HEK293 (cell line): Measurements from ENCODE around the gene CD180.

Experiments
- CTCF ChIA-PET: fragments of 350-600 bp; formaldehyde crosslinking; extraction: SDS; loops from one replicate; lab custom pipeline; 2021; ENCODE audit warnings: antibody characterized with exemption; lab: Yijun Ruan, JAX
- POLR2A ChIA-PET: fragments of 300-600 bp; formaldehyde crosslinking; extraction: SDS; loops from one replicate; lab custom pipeline; 2020; ENCODE audit warnings: antibody characterized with exemption, inconsistent platforms; lab: Yijun Ruan, JAX
- H3K27ac ChIP-seq: fragments of 200-500 bp; sonication (Bioruptor generic); 2 replicates; pipeline ENCODE4 v1.5.1; 2014; ENCODE audit warnings: low read depth, low read length, control low read depth, inconsistent platforms; ENCODE audit errors: extremely low read depth
- H3K36me3 ChIP-seq, 2 experiments: fragments of 200-500 bp in 1 of 2; sonication (Bioruptor generic) in 1 of 2; 1 replicate in 1 of 2; 2 replicates in 1 of 2; pipeline ENCODE4 v1.5.1; 2014 to 2017; ENCODE audit warnings: inconsistent platforms in 2 of 2, low read length in 2 of 2; ENCODE audit not compliant: control insufficient read depth in 2 of 2, insufficient read depth in 1 of 2
- H3K4me1 ChIP-seq: fragments of 200-500 bp; sonication (Bioruptor generic); 2 replicates; pipeline ENCODE4 v1.5.1; 2014; ENCODE audit warnings: mild to moderate bottlenecking, low read length, inconsistent platforms; ENCODE audit not compliant: control insufficient read depth, insufficient read depth
- H3K4me3 ChIP-seq: 2 replicates; pipeline ENCODE4 v1.5.1; 2011; ENCODE audit warnings: low read depth, mild to moderate bottlenecking, control low read depth, low read length, moderate library complexity
- H3K9me3 ChIP-seq: fragments of 200-500 bp; sonication (Bioruptor generic); 2 replicates; pipeline ENCODE4 v1.5.1; 2014; ENCODE audit warnings: low read depth, low read length, inconsistent platforms; ENCODE audit not compliant: control insufficient read depth, insufficient read depth
- HOXA7 ChIP-seq: sonication (generic); formaldehyde crosslinking; IDR thresholded peaks from 2 replicates; pipeline ENCODE4 v1.8.1; 2022; ENCODE audit warnings: missing genetic modification reagents, borderline replicate concordance
- PRDM1 ChIP-seq: fragments of 450-650 bp; formaldehyde crosslinking; IDR thresholded peaks from 2 replicates; pipeline ENCODE4; 2016; ENCODE audit warnings: missing biosample characterization, missing genetic modification characterization
- RBAK ChIP-seq: fragments of 450-650 bp; formaldehyde crosslinking; IDR thresholded peaks from 2 replicates; pipeline ENCODE4 v1.5.1; 2016; ENCODE audit warnings: missing biosample characterization, missing genetic modification characterization
- WT1 ChIP-seq: fragments of 450-650 bp; formaldehyde crosslinking; IDR thresholded peaks from 2 replicates; pipeline ENCODE4 v1.5.1; 2016; ENCODE audit warnings: missing biosample characterization, missing genetic modification characterization
- YY2 ChIP-seq: fragments of 450-650 bp; formaldehyde crosslinking; IDR thresholded peaks from 2 replicates; pipeline ENCODE4 v1.5.1; 2016; ENCODE audit warnings: missing biosample characterization, missing genetic modification characterization
- ZBTB1 ChIP-seq: fragments of 450-650 bp; formaldehyde crosslinking; IDR thresholded peaks from 2 replicates; pipeline ENCODE4 v1.5.1; 2016; ENCODE audit warnings: missing biosample characterization, missing genetic modification characterization
- ZEB2 ChIP-seq: fragments of 450-650 bp; formaldehyde crosslinking; IDR thresholded peaks from 2 replicates; pipeline ENCODE4 v1.5.1; 2016; ENCODE audit warnings: missing biosample characterization, missing genetic modification characterization
- ZFP41 ChIP-seq: fragments of 450-650 bp; formaldehyde crosslinking; IDR thresholded peaks from 2 replicates; pipeline ENCODE4 v1.5.1; 2016; ENCODE audit warnings: missing biosample characterization, missing genetic modification characterization, borderline replicate concordance
- ZIC2 ChIP-seq: fragments of 450-650 bp; formaldehyde crosslinking; IDR thresholded peaks from 2 replicates; pipeline ENCODE4 v1.5.1; 2016; ENCODE audit warnings: missing biosample characterization, missing genetic modification characterization
- ZNF174 ChIP-seq: fragments of 450-650 bp; formaldehyde crosslinking; IDR thresholded peaks from 2 replicates; pipeline ENCODE4 v1.5.0; 2017; ENCODE audit warnings: missing biosample characterization, mild to moderate bottlenecking, missing genetic modification characterization
- ZNF175 ChIP-seq: fragments of 450-650 bp; formaldehyde crosslinking; IDR thresholded peaks from 2 replicates; pipeline ENCODE4 v1.5.1; 2016; ENCODE audit warnings: missing biosample characterization, missing genetic modification characterization
- ZNF2 ChIP-seq: fragments of 450-650 bp; formaldehyde crosslinking; IDR thresholded peaks from 2 replicates; pipeline ENCODE4 v1.5.1; 2016; ENCODE audit warnings: missing biosample characterization, missing genetic modification characterization
- ZNF24 ChIP-seq: fragments of 450-650 bp; formaldehyde crosslinking; IDR thresholded peaks from 2 replicates; pipeline ENCODE4 v1.5.1; 2016; ENCODE audit warnings: missing biosample characterization, missing genetic modification characterization
- ZNF266 ChIP-seq: fragments of 450-650 bp; formaldehyde crosslinking; IDR thresholded peaks from 2 replicates; pipeline ENCODE4 v1.5.1; 2016; ENCODE audit warnings: missing biosample characterization, missing genetic modification characterization, low read depth
- ZNF335 ChIP-seq: fragments of 450-650 bp; formaldehyde crosslinking; conservative IDR thresholded peaks from 2 replicates; pipeline ENCODE4 v1.5.1; 2016; ENCODE audit warnings: missing biosample characterization, missing genetic modification characterization
- ZNF341 ChIP-seq: fragments of 450-650 bp; formaldehyde crosslinking; IDR thresholded peaks from 2 replicates; pipeline ENCODE4; 2016; ENCODE audit warnings: low read depth, missing biosample characterization, missing genetic modification characterization
- ZNF37A ChIP-seq: fragments of 450-650 bp; IDR thresholded peaks from 2 replicates; pipeline ENCODE4 v1.5.1; 2018; ENCODE audit warnings: missing biosample characterization, missing genetic modification characterization
- ZNF544 ChIP-seq: fragments of 450-650 bp; formaldehyde crosslinking; IDR thresholded peaks from 2 replicates; pipeline ENCODE4 v1.5.0; 2017; ENCODE audit warnings: missing biosample characterization, missing genetic modification characterization
- ZNF664 ChIP-seq: fragments of 450-650 bp; formaldehyde crosslinking; IDR thresholded peaks from 2 replicates; pipeline ENCODE4 v1.5.1; 2016; ENCODE audit warnings: missing biosample characterization, missing genetic modification characterization
- ZNF677 ChIP-seq: fragments of 450-650 bp; IDR thresholded peaks from 2 replicates; pipeline ENCODE4 v1.5.0; 2018; ENCODE audit warnings: missing biosample characterization, mild to moderate bottlenecking, missing genetic modification characterization, moderate library complexity
- ZSCAN30 ChIP-seq: fragments of 450-650 bp; IDR thresholded peaks from 2 replicates; pipeline ENCODE4 v1.5.1; 2018; ENCODE audit warnings: missing biosample characterization, mild to moderate bottlenecking, missing genetic modification characterization, moderate library complexity
- TF ChIP-seq, protein P1 (sequence below): fragments of 450-650 bp; formaldehyde crosslinking; IDR thresholded peaks from 2 replicates; pipeline ENCODE4 v1.5.1; 2017; ENCODE audit warnings: missing biosample characterization, missing genetic modification characterization
- TF ChIP-seq, protein P2 (sequence below): fragments of 450-650 bp; formaldehyde crosslinking; IDR thresholded peaks from 2 replicates; pipeline ENCODE4 v1.5.1; 2016; ENCODE audit warnings: missing biosample characterization, missing genetic modification characterization
- TF ChIP-seq, protein P3 (sequence below): fragments of 450-650 bp; formaldehyde crosslinking; IDR thresholded peaks from 2 replicates; pipeline ENCODE4 v1.5.1; 2016; ENCODE audit warnings: missing biosample characterization, missing genetic modification characterization
- TF ChIP-seq, protein P4 (sequence below): fragments of 450-650 bp; formaldehyde crosslinking; IDR thresholded peaks from 2 replicates; pipeline ENCODE4 v1.5.1; 2016; ENCODE audit warnings: missing biosample characterization, missing genetic modification characterization

The CD180 gene

DNA sequence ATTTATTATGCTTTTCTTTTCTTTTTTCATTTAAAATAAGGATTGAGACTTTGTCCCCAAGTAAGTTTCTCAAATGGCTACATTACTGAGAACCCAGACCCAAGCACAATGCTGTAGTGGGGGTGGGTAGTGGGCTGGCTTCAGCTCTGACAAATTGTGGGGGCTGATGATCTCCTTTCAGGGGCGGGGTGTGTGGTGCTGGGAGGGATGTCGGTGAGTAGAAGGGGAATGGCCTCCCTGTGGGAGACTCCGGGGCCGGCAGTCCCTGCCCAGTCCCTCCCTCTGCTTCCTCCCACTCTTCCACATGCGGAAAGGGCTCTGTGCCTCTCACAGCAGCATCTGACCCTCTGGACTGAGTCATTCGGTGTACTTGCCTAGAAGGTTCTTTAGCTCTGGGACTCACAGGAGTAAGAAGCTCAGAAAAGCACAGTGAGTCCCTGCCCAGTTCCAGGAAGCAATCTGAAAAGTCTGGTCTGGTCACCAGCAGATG is 14.3 kb downstream of the CD180 start (continued):
- TF ChIP-seq, protein P1, sequence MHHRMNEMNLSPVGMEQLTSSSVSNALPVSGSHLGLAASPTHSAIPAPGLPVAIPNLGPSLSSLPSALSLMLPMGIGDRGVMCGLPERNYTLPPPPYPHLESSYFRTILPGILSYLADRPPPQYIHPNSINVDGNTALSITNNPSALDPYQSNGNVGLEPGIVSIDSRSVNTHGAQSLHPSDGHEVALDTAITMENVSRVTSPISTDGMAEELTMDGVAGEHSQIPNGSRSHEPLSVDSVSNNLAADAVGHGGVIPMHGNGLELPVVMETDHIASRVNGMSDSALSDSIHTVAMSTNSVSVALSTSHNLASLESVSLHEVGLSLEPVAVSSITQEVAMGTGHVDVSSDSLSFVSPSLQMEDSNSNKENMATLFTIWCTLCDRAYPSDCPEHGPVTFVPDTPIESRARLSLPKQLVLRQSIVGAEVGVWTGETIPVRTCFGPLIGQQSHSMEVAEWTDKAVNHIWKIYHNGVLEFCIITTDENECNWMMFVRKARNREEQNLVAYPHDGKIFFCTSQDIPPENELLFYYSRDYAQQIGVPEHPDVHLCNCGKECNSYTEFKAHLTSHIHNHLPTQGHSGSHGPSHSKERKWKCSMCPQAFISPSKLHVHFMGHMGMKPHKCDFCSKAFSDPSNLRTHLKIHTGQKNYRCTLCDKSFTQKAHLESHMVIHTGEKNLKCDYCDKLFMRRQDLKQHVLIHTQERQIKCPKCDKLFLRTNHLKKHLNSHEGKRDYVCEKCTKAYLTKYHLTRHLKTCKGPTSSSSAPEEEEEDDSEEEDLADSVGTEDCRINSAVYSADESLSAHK (tag by site-specific recombination): no peak
- no peak for TF ChIP-seq ZFP41 (tag by site-specific recombination)
- TF ChIP-seq ZNF664 (tag by site-specific recombination): no peak
- no peak for TF ChIP-seq ZNF2 (tag by site-specific recombination)
- TF ChIP-seq, protein P2, sequence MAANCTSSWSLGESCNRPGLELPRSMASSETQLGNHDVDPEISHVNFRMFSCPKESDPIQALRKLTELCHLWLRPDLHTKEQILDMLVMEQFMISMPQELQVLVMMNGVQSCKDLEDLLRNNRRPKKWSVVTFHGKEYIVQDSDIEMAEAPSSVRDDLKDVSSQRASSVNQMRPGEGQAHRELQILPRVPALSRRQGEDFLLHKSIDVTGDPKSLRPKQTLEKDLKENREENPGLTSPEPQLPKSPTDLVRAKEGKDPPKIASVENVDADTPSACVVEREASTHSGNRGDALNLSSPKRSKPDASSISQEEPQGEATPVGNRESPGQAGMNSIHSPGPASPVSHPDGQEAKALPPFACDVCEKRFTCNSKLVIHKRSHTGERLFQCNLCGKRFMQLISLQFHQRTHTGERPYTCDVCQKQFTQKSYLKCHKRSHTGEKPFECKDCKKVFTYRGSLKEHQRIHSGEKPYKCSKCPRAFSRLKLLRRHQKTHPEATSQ: no peak
- TF ChIP-seq ZNF341 (tag by site-specific recombination): peak; percentile 59
- no peak for TF ChIP-seq ZSCAN30 (tag by site-specific recombination)

DNA sequence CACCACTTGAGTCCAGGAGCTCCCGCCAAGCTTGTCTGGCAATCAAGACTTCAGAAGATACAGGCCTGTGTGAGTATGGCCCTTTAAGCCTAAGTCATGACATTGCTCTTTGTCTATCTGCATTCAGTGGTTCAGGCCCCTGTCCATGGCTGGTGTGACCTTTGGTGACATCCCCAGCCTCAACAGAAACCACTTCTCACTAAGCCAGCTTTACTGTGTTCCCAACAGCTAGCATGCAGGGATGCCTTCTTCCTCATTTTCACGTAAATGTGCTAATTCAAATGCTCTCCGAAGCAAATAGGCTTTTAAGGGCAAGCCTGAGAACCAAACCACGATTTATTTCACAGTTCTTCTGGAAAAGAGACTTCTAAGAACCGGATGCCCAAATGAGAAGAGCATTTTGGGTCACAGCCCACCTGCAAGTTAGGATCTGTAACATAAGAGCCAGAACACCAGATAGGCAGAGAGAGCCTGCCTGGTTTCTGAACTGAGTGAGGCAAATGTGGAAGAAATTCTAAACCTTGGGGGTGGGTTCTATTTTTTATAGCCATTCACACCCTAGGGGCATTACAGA is 14.9 kb downstream of the CD180 start:
- no peak overlapping the region for H3K4me3 ChIP-seq
- POLR2A ChIA-PET: no interaction called here

DNA sequence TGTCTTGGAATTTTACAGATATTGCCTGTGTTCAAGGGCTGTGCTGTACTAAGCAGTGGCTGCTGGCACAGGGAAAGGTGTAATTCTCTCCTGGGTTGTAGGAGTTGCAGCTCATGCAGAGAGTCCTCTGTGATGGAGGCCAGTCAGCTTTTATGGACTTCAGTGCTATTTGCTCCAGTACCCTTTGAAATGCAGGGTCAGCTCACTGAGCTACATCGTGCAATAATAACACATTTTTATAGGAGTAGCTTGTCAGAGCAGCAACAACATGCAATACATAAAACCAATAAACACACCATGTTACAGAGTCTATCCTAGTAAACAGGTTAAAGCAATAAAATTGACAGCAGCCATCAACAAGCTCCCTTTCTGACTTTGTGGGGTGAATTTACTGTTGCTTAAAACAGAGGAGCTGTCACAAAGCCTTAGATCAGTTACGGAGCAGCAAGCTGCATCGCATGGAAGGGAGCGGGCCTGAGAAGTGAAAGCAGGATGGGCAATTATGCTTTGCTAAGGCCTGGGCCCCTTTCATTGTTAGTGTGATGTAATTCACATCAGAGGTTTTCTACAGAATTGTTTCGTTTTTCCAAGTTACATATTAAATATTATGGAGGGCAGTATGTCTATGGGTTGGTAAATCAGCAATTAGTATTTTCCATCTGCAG is 16.8 kb downstream of the CD180 start:
- H3K27ac ChIP-seq: no peak overlapping the region
- ChIA-PET POLR2A (no interaction called here), CTCF (interaction anchor here (1.3 kb wide), 1 partner anchor 9 kb away, joined by 6 read pairs; no protein-coding TSS in a partner anchor)
- peaks cover 6% of the 10 kb centered on the region for H3K4me1 ChIP-seq
- H3K9me3 ChIP-seq: no peaks in the 10 kb centered on the region
- H3K36me3 ChIP-seq: no peaks in the 10 kb centered on the region
- H3K4me3 ChIP-seq: no peak overlapping the region
- TF ChIP-seq YY2 (no peak), HOXA7 (no peak), PRDM1 (tag by site-specific recombination) (no peak), ZEB2 (tag by site-specific recombination) (no peak), ZNF175 (no peak), WT1 (tag by site-specific recombination) (no peak), ZNF266 (tag by site-specific recombination) (no peak), ZSCAN30 (tag by site-specific recombination) (no peak), ZNF37A (tag by site-specific recombination) (no peak), RBAK (tag by site-specific recombination) (no peak), ZNF544 (no peak)
- TF ChIP-seq, protein P3, sequence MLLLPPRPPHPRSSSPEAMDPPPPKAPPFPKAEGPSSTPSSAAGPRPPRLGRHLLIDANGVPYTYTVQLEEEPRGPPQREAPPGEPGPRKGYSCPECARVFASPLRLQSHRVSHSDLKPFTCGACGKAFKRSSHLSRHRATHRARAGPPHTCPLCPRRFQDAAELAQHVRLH (tag by site-specific recombination): no peak
- TF ChIP-seq, protein P2: no peak

More for the DNA sequence above, 14.9 kb downstream of the CD180 start:
- no peaks in the 10 kb centered on the region for H3K9me3 ChIP-seq
- H3K36me3 ChIP-seq: no peaks in the 10 kb centered on the region
- CTCF ChIA-PET: no interaction called here
- peaks cover 6% of the 10 kb centered on the region for H3K4me1 ChIP-seq
- TF ChIP-seq ZBTB1 (tag by site-specific recombination): no peak
- no peak for TF ChIP-seq ZNF175
- TF ChIP-seq ZNF174 (tag by site-specific recombination): no peak
- no peak for TF ChIP-seq ZNF24 (tag by site-specific recombination)
- no peak for TF ChIP-seq ZIC2 (tag by site-specific recombination)
- TF ChIP-seq, protein P4, sequence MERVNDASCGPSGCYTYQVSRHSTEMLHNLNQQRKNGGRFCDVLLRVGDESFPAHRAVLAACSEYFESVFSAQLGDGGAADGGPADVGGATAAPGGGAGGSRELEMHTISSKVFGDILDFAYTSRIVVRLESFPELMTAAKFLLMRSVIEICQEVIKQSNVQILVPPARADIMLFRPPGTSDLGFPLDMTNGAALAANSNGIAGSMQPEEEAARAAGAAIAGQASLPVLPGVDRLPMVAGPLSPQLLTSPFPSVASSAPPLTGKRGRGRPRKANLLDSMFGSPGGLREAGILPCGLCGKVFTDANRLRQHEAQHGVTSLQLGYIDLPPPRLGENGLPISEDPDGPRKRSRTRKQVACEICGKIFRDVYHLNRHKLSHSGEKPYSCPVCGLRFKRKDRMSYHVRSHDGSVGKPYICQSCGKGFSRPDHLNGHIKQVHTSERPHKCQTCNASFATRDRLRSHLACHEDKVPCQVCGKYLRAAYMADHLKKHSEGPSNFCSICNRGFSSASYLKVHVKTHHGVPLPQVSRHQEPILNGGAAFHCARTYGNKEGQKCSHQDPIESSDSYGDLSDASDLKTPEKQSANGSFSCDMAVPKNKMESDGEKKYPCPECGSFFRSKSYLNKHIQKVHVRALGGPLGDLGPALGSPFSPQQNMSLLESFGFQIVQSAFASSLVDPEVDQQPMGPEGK (tag by site-specific recombination): no peak
- TF ChIP-seq ZNF335: no peak
- no peak for TF ChIP-seq ZNF677 (tag by site-specific recombination)
- no peak overlapping the region for H3K27ac ChIP-seq
